HG02610 (cell line): ENCODE measurements around the gene SLC2A13.
"Not testable (repeated sequence)": the region's sequence is repeated elsewhere in the genome, so short reads cannot be mapped to it uniquely, and the experiment has no call there.

Experiments used
- ATAC-seq: cut with Tn5 transposase; IDR thresholded peaks from one replicate; pipeline ENCODE4 v1.9.1; 2021; ENCODE audit warnings: mild to moderate bottlenecking, moderate library complexity; ENCODE audit not compliant: unreplicated experiment

The SLC2A13 gene

GRCh38 chr12:40044396-40044795 lies 61.5 kb downstream of the SLC2A13 start:
- no peak for ATAC-seq

- no peak for ATAC-seq
These were observed 66.3 kb downstream of the SLC2A13 start for GRCh38 chr12:40039598-40039997.

- ATAC-seq: no peak
These were observed 67.3 kb downstream of the SLC2A13 start for GRCh38 chr12:40038619-40039018.

GRCh38 chr12:40034712-40035111 lies 71.2 kb downstream of the SLC2A13 start:
- ATAC-seq: no peak

GRCh38 chr12:40034156-40034555 lies 71.7 kb downstream of the SLC2A13 start:
- ATAC-seq: no peak

GRCh38 chr12:40033242-40033630 lies 72.6 kb downstream of the SLC2A13 start:
- ATAC-seq: no peak

- no peak for ATAC-seq
These were observed 73.2 kb downstream of the SLC2A13 start for GRCh38 chr12:40032433-40033241.

- no peak for ATAC-seq
These were observed 73.9 kb downstream of the SLC2A13 start for GRCh38 chr12:40031965-40032364.

- ATAC-seq: not testable (repeated sequence)
These were observed 74.9 kb downstream of the SLC2A13 start for GRCh38 chr12:40030970-40031369.

- ATAC-seq: no peak
These were observed 77.6 kb downstream of the SLC2A13 start for GRCh38 chr12:40028296-40028695.

- ATAC-seq: no peak
These were observed 83.0 kb downstream of the SLC2A13 start for GRCh38 chr12:40022850-40023249.

GRCh38 chr12:40020261-40020691 lies 85.6 kb downstream of the SLC2A13 start:
- no peak for ATAC-seq

- no peak for ATAC-seq
These were observed 88.4 kb downstream of the SLC2A13 start for GRCh38 chr12:40017488-40017887.

GRCh38 chr12:40016980-40017379 lies 88.9 kb downstream of the SLC2A13 start:
- ATAC-seq: peak; percentile 51

GRCh38 chr12:40015881-40016280 lies 90.0 kb downstream of the SLC2A13 start:
- ATAC-seq: no peak

- ATAC-seq: no peak
These were observed 90.5 kb downstream of the SLC2A13 start for GRCh38 chr12:40015345-40015744.

- no peak for ATAC-seq
These were observed 92.0 kb downstream of the SLC2A13 start for GRCh38 chr12:40013847-40014246.

- ATAC-seq: no peak
These were observed 92.6 kb downstream of the SLC2A13 start for GRCh38 chr12:40013292-40013691.

- ATAC-seq: no peak
These were observed 93.2 kb downstream of the SLC2A13 start for GRCh38 chr12:40012711-40013110.

GRCh38 chr12:40011775-40012129 lies 94.1 kb downstream of the SLC2A13 start:
- ATAC-seq: peak; percentile 6

GRCh38 chr12:40010899-40011774 lies 94.7 kb downstream of the SLC2A13 start:
- ATAC-seq: peak; percentile 91
